ENCODE measurements around the gene SELENBP1. TPM values are rescaled to one million over a fixed set of nuclear protein-coding genes. Genes with fewer than 3 reads are reported as not detected.

Gene SELENBP1
- total and polyA plus RNA-seq, 9 of the 15 experiments (the other 6 are each of a cell fraction or from before 2014, with no cell fraction given), result 25.8 to 81.2 (median 47.1) TPM

GRCh38 chr1:151352021-151352718, 20.3 kb downstream of the SELENBP1 start (continued):
- TF ChIP-seq ZNF592 (IDR thresholded peaks at IDR 0.05), result no peak
- TF ChIP-seq CCAR2 (IDR thresholded peaks at IDR 0.05; ENCODE audit: low read depth, low read length), result no peak
- TF ChIP-seq TRIM28 (IDR thresholded peaks at IDR 0.05), result peak; percentile 72; the same call in 1 of the 2 replicates
- TF ChIP-seq REST (IDR thresholded peaks at IDR 0.05; ENCODE audit: borderline replicate concordance), result peak; percentile 7; the same call in 1 of the 2 replicates
- no peak for TF ChIP-seq REST (CRISPR knock-in tag; IDR thresholded peaks at IDR 0.05; ENCODE audit: low read depth)
- TF ChIP-seq CBX5 (IDR thresholded peaks at IDR 0.05; ENCODE audit: borderline replicate concordance, low read depth), result peak; percentile 87
- TF ChIP-seq PRDM10 (IDR thresholded peaks at IDR 0.05; ENCODE audit: partially characterized antibody), result no peak
- TF ChIP-seq EWSR1 (IDR thresholded peaks at IDR 0.05; ENCODE audit: borderline replicate concordance, low read depth, partially characterized antibody), result no peak
- TF ChIP-seq CEBPG (CRISPR knock-in tag; IDR thresholded peaks at IDR 0.05), result no peak
- TF ChIP-seq CEBPG (tag; conservative IDR thresholded peaks at IDR 0.05 in 1 of 2, IDR thresholded peaks at IDR 0.05 in 1 of 2), result no peak
- TF ChIP-seq PCBP1 (IDR thresholded peaks at IDR 0.05; ENCODE audit: low read depth, low read length, poor library complexity, severe bottlenecking), result no peak
